Esophagus (tissue), 2 donors: Measurements from ENCODE around the gene ROBO2. TPM values are rescaled to one million over a fixed set of nuclear protein-coding genes. Genes with fewer than 3 reads are reported as not detected.

Source experiments
- H3K27ac ChIP-seq, 2 donors: one replicate each; pipeline ENCODE4 v1.5.1; 2013; ENCODE audit warnings: low read depth in 2 of 2, mild to moderate bottlenecking in 2 of 2, inconsistent platforms in 1 of 2, low read length in 1 of 2, moderate library complexity in 1 of 2
- H3K27me3 ChIP-seq, 2 donors: one replicate each; pipeline ENCODE4 v1.6.1; 2013; ENCODE audit warnings: low read length in 2 of 2, control low read depth in 1 of 2, mild to moderate bottlenecking in 1 of 2; ENCODE audit not compliant: insufficient read depth in 2 of 2, control insufficient read depth in 1 of 2
- H3K36me3 ChIP-seq, 2 donors: one replicate each; pipeline ENCODE4 v1.6.1; 2013; ENCODE audit warnings: low read length in 1 of 2; ENCODE audit not compliant: control insufficient read depth in 2 of 2, insufficient read depth in 2 of 2
- H3K4me1 ChIP-seq, 2 donors: one replicate each; pipeline ENCODE4 v1.6.1; 2013; ENCODE audit warnings: low read length in 1 of 2; ENCODE audit not compliant: control insufficient read depth in 2 of 2, insufficient read depth in 2 of 2
- H3K4me3 ChIP-seq, 2 donors: one replicate each; pipeline ENCODE4 v1.5.1; 2013; ENCODE audit warnings: low read length in 2 of 2, mild to moderate bottlenecking in 2 of 2, low read depth in 1 of 2, moderate library complexity in 1 of 2
- H3K9me3 ChIP-seq, 2 donors: one replicate each; pipeline ENCODE4 v1.6.1; 2013; ENCODE audit warnings: mild to moderate bottlenecking in 2 of 2, low read depth in 1 of 2, low read length in 1 of 2, moderate library complexity in 1 of 2; ENCODE audit not compliant: control insufficient read depth in 2 of 2, insufficient read depth in 1 of 2
- WGBS, 2 donors: extraction: QIAGEN DNeasy Blood & Tissue Kit; methylation state at CpG; one replicate each; pipeline ENCODE4 v1.1.7; 2013; 5-methylcytosine and 5-hydroxymethylcytosine counted together
- polyA plus RNA-seq, 2 donors: library from polyadenylated mRNA; stranded (reverse); fragments of 200-250 nt; gene quantifications; one replicate each; pipeline ENCODE4 v1.2.3, GENCODE V29; 2013
- donor health status: healthy with polysubstance abuse.
- donor health status: Bipolar disorder and iron deficiency.

ROBO2 gene
- polyA plus RNA-seq, 2 donors: 1.4 to 2.4 TPM

DNA sequence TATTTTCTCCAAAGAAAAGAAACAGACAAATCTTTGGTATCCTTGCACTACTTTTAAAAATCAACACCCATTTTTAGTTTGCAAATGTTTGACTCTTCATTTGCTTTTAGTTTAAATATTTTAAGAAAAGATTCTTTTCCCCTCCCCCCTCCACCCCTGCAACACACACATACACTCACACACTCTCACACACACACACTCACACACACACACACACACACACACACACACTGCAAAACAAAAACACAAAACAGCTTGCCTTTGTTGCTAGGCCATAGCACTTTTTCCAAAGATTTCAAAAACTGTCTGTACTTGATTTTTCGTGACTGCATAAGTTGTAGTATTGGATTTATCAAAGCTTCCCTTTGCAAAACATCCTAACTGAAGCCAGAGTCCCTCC is 26.9 kb downstream of the ROBO2 start:
- no peaks in the 10 kb centered on the region for H3K27me3 ChIP-seq
- H3K4me1 ChIP-seq: no peaks in the 10 kb centered on the region
- no peak overlapping the region for H3K4me3 ChIP-seq
- H3K27ac ChIP-seq: no peak overlapping the region
- H3K9me3 ChIP-seq: peaks cover 0 to 2% of the 10 kb centered on the region in 2 donors
- H3K36me3 ChIP-seq: no peaks in the 10 kb centered on the region
- 81 to 83% methylated on average over 1 of the region's 1 CpG for WGBS, 2 donors

DNA sequence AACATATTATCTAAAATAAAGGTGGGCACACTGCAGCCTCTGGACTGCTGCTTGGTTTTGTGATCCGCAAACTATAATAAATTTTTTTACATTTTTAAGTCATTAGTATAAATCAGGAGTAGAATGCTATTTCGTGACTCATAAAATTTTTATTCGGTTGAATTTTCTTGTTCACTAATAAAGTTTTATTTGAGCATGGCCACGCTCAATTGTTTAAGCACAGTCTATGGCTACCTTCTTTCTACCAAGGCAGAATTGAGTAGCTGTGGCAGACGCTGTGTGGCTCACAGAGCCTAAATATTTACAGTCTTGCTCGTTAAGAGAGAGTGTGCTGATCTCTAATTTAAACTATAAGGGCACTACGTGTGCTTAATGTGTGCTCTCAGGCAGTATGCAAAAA is 28.9 kb downstream of the ROBO2 start:
- Histone ChIP-seq H3K27ac (no peak overlapping the region), H3K36me3 (no peaks in the 10 kb centered on the region), H3K9me3 (no peaks in the 10 kb centered on the region), H3K4me1 (no peaks in the 10 kb centered on the region), H3K27me3 (no peaks in the 10 kb centered on the region), H3K4me3 (no peak overlapping the region)
- WGBS, 2 donors: 86 to 90% methylated on average over 7 of the region's 7 CpGs

DNA sequence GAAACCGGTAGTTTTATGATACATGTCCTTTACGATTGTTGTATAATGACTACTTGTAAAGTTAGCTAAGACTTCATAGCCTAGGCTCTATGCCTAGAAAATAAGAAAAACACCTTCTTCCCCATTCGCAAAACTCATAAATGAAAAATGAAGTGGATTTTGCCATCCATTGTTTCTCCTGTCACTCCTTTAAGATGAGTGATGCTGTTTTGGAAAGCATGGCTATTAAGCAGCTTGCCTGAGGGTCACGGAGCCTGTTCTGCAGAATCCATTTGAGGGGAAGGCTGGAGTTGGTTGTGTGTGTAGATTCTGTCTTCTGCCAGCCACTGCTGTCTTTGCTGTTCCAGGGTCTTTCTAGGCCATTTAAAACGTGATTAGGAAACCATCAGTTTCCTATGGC is 31.5 kb downstream of the ROBO2 start:
- Histone ChIP-seq H3K36me3 (no peaks in the 10 kb centered on the region), H3K27ac (no peak overlapping the region), H3K4me3 (no peak overlapping the region), H3K27me3 (no peaks in the 10 kb centered on the region), H3K9me3 (no peaks in the 10 kb centered on the region), H3K4me1 (no peaks in the 10 kb centered on the region)
- 42 to 62% methylated on average over 5 of the region's 5 CpGs for WGBS, 2 donors

DNA sequence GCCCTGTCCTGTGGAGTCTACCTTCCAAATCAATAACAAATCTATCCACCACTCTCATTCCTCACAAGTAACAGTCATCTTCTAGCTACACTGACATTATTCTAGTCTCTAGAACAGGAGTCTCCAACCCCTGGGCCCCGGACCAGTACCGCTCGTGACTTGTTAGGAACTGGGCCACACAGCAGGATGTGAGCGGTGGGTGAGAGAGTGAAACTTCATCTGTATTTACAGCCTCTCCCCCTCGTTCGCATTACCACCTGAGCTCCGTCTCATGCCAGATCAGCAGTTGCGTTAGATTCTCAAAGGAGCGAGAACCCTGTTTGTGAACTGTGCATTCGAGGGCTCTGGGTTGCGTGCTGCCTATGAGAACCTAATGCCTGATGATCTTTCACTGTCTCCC is 31.9 kb downstream of the ROBO2 start:
- no peak overlapping the region for H3K27ac ChIP-seq
- no peaks in the 10 kb centered on the region for H3K9me3 ChIP-seq
- 94% methylated on average over 11 of the region's 11 CpGs for WGBS, 2 donors
- H3K36me3 ChIP-seq: no peaks in the 10 kb centered on the region
- H3K4me1 ChIP-seq: no peaks in the 10 kb centered on the region
- no peaks in the 10 kb centered on the region for H3K27me3 ChIP-seq
- H3K4me3 ChIP-seq: no peak overlapping the region

DNA sequence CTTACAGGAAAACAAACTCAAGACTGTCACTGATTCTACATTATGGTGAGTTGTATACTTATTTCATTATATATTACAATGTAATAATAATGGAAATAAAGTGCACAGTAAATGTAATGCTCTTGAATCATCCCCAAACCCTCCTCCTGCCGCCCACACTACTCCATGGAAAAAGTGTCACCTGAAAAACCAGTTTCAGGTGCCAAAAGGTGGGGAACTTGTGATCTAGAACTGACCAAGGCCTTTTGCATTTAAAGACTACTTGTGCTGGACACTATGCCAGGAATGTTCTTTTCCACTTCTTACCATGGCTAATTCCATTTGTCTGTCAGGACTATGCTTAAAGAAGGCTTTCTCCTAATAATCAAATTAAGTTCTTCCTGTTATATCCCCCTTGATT is 32.3 kb downstream of the ROBO2 start:
- no peak overlapping the region for H3K4me3 ChIP-seq
- no peaks in the 10 kb centered on the region for H3K9me3 ChIP-seq
- 48 to 67% methylated on average over 1 of the region's 1 CpG for WGBS, 2 donors
- no peaks in the 10 kb centered on the region for H3K36me3 ChIP-seq
- no peak overlapping the region for H3K27ac ChIP-seq
- no peaks in the 10 kb centered on the region for H3K27me3 ChIP-seq
- H3K4me1 ChIP-seq: no peaks in the 10 kb centered on the region

DNA sequence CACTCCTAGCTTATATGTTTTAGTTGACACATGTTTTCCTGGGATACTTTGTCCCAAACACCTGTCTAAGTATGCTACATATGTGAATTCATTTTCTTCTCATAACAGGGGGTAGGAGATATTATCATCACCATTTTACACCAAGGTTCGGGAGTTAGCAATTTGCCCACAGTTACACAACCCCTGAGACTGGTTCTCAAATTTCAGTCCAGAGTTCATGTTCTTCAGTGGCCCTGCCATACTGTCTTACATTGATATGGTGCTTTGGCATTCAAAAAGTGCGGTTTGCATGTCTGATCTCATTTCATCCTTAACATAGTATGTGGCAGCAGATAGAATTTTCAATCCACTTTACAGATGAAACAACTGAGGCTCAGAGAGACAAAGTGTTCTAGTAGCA is 38.4 kb downstream of the ROBO2 start:
- no peaks in the 10 kb centered on the region for H3K36me3 ChIP-seq
- no peaks in the 10 kb centered on the region for H3K27me3 ChIP-seq
- no peaks in the 10 kb centered on the region for H3K4me1 ChIP-seq
- 71 to 89% methylated on average over 2 of the region's 2 CpGs for WGBS, 2 donors
- no peaks in the 10 kb centered on the region for H3K9me3 ChIP-seq
- no peak overlapping the region for H3K27ac ChIP-seq
- no peak overlapping the region for H3K4me3 ChIP-seq

DNA sequence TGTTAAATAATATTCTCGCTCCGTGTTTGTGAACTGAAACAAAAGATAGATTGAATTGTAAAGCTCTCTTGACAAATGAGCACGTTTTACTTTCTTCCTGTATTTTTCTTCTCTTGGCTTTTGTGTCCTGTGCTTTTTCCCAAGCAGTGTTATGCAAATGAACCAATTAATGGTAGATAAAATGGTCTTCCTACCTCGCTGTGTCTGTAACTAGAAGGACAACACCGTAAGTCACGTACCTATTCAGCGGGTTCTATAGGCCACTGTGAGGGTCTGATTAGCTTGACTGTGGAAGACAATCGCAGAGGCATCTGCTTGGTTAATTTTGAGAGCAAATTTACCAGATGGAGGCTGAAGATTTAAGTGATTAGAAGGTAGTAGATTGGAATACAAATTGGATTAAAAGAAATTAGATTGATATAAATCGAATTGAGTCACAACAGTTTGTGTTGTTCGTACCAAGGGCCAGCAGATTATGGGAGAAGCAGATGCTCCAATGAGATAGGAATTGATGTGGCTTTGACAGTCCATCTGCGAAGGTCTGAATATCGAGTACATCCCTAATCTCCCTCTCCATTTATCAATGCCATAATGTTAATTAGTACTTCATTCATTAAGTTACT is 40.2 kb downstream of the ROBO2 start:
- 84 to 89% methylated on average over 12 of the region's 12 CpGs for WGBS, 2 donors
- H3K27ac ChIP-seq: no peak overlapping the region

DNA sequence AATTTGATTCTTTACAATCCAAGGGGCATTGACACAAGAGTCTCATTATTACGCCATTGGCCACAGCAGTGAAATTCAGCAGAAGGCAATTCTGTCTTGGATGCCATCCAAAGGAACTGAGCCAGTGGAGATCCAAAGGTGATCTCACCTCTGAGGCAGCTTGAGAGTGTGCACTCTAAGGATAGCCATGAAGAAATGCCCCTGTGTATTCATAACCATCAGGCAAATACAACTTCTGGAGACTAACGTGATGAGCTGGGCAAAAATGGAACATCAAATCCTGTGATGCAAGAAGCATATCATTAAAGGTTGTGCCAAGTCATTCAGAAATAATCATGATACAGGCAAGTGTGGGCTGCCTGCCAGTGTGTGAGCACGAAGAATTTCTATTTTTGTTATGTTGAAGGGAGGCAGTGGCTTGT is 41.4 kb downstream of the ROBO2 start:
- no peaks in the 10 kb centered on the region for H3K4me1 ChIP-seq
- H3K9me3 ChIP-seq: no peaks in the 10 kb centered on the region
- no peaks in the 10 kb centered on the region for H3K36me3 ChIP-seq
- 19 to 26% methylated on average over 3 of the region's 3 CpGs for WGBS, 2 donors
- no peak overlapping the region for H3K27ac ChIP-seq
- no peaks in the 10 kb centered on the region for H3K27me3 ChIP-seq
- no peak overlapping the region for H3K4me3 ChIP-seq

More for the DNA sequence above, 40.2 kb downstream of the ROBO2 start:
- H3K36me3 ChIP-seq: no peaks in the 10 kb centered on the region
- no peaks in the 10 kb centered on the region for H3K27me3 ChIP-seq
- H3K9me3 ChIP-seq: no peaks in the 10 kb centered on the region
- no peak overlapping the region for H3K4me3 ChIP-seq
- H3K4me1 ChIP-seq: no peaks in the 10 kb centered on the region

DNA sequence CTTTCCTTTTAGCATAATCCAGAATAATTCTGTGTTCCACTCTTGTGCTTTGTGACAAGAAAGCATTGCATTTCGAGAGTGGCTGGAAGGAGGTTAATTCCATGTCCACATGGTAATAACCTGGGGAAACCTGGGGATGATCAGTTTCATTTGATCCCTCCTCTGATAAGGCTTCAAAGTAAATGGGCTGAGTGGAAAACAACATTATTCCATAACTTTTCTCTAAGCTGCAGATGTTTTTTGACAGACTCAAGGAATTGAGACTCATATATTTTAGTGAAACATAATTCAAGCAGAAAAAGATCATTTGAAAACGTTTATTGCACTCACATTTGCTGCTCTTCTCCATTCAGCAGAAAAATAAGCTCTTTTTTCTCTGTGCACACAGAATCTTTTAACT is 44.6 kb downstream of the ROBO2 start:
- Histone ChIP-seq H3K27me3 (no peaks in the 10 kb centered on the region), H3K4me1 (no peaks in the 10 kb centered on the region), H3K27ac (no peak overlapping the region), H3K4me3 (no peak overlapping the region), H3K36me3 (no peaks in the 10 kb centered on the region), H3K9me3 (no peaks in the 10 kb centered on the region)
- WGBS, 2 donors: 51 to 55% methylated on average over 2 of the region's 2 CpGs

DNA sequence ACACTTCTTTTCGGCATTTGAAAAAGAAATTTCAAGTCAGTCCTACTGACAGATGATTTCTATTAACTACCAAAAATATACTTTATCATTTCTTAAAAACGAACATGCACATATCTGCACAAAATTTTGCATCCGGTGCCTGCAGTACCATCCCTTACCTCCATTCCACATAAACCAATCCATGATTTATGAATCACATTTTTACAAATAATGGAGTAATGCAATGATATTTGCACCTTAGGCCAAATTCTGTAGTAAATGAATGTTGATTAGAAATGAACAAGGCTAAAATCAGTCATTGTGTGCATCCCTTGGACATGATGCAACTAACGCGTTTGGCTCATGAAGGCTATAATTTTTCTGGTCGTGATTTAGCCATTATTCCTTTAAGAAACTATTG is 46.5 kb downstream of the ROBO2 start:
- H3K4me3 ChIP-seq: no peak overlapping the region
- no peaks in the 10 kb centered on the region for H3K4me1 ChIP-seq
- no peak overlapping the region for H3K27ac ChIP-seq
- no peaks in the 10 kb centered on the region for H3K9me3 ChIP-seq
- 93% methylated on average over 6 of the region's 6 CpGs for WGBS, 2 donors
- no peaks in the 10 kb centered on the region for H3K36me3 ChIP-seq
- H3K27me3 ChIP-seq: no peaks in the 10 kb centered on the region
